Measurements from ENCODE around the gene CRIP1. TPM values are rescaled to one million over a fixed set of nuclear protein-coding genes. Genes with fewer than 3 reads are reported as not detected.

The CRIP1 gene
- polyA plus RNA-seq, 1 experiment, result 0.74 TPM

- TF ChIP-seq CTCF (IDR thresholded peaks at IDR 0.05; ENCODE audit: low read depth, low read length), result no peak
- ChIA-PET CTCF (interaction anchor here (1.9 to 7.4 kb wide), 2 partner anchors 9 to 17 kb away, joined by 8 to 37 read pairs; no protein-coding TSS in a partner anchor), POLR2A (interaction anchor here (1.6 kb wide), 1 partner anchor 8 kb away, joined by 5 read pairs; no protein-coding TSS in a partner anchor)
- no peak for DNase-seq (ENCODE audit: low read depth, low spot score)
- H3K4me3 ChIP-seq (ENCODE audit: low read depth, low read length), result no peak overlapping the region
- H3K9me3 ChIP-seq (ENCODE audit: control insufficient read depth, insufficient read depth, low read length), result no peaks in the 10 kb centered on the region; the same call in 1 of the 2 replicates
- no peaks in the 10 kb centered on the region for H3K27me3 ChIP-seq (ENCODE audit: control insufficient read depth, insufficient read depth, low read length)
- no peak overlapping the region for H3K27ac ChIP-seq (ENCODE audit: low read depth, low read length)
These were observed 14.1 kb upstream of the CRIP1 start for GRCh38 chr14:105472486-105472991.

- Histone ChIP-seq H3K27me3 (ENCODE audit: control insufficient read depth, insufficient read depth, low read length) (no peaks in the 10 kb centered on the region), H3K4me3 (ENCODE audit: low read depth, low read length) (no peak overlapping the region), H3K27ac (ENCODE audit: low read depth, low read length) (no peak overlapping the region), H3K9me3 (ENCODE audit: control insufficient read depth, insufficient read depth, low read length) (no peaks in the 10 kb centered on the region; the same call in 1 of the 2 replicates)
- POLR2A ChIA-PET, result interaction anchor here (0.6 kb wide), 1 partner anchor 24 kb away, joined by 5 read pairs; no protein-coding TSS in a partner anchor
- CTCF ChIA-PET, result interaction anchor here (7.4 kb wide), 1 partner anchor 8 kb away, joined by 37 read pairs; no protein-coding TSS in a partner anchor
- no peak for DNase-seq (ENCODE audit: low read depth, low spot score)
- no peak for TF ChIP-seq CTCF (IDR thresholded peaks at IDR 0.05; ENCODE audit: low read depth, low read length)
These were observed 13.5 kb upstream of the CRIP1 start for GRCh38 chr14:105473033-105473676.

GRCh38 chr14:105473677-105474482, 12.8 kb upstream of the CRIP1 start:
- Histone ChIP-seq H3K27me3 (ENCODE audit: control insufficient read depth, insufficient read depth, low read length) (no peaks in the 10 kb centered on the region), H3K27ac (ENCODE audit: low read depth, low read length) (no peak overlapping the region), H3K9me3 (ENCODE audit: control insufficient read depth, insufficient read depth, low read length) (no peaks in the 10 kb centered on the region; the same call in 1 of the 2 replicates), H3K4me3 (ENCODE audit: low read depth, low read length) (peak overlapping the region; percentile 63)
- TF ChIP-seq CTCF (IDR thresholded peaks at IDR 0.05; ENCODE audit: low read depth, low read length), result no peak
- DNase-seq (ENCODE audit: low read depth, low spot score), result peak; percentile 61
- ChIA-PET CTCF (interaction anchor here (7.4 kb wide), 1 partner anchor 8 kb away, joined by 37 read pairs; no protein-coding TSS in a partner anchor), POLR2A (interaction anchor here (0.6 kb wide), 1 partner anchor 25 kb away, joined by 5 read pairs; no protein-coding TSS in a partner anchor)

- POLR2A ChIA-PET, result no interaction called here
These were observed 12.0 kb upstream of the CRIP1 start, which contains the start of gene CRIP2 for GRCh38 chr14:105474483-105475268. Gene CRIP2 (plus strand): TSS chr14:105474821. CDS start chr14:105474863, 42 bp downstream.

More at GRCh38 chr14:105474483-105475268, 12.0 kb upstream of the CRIP1 start, which contains the start of gene CRIP2:
- Histone ChIP-seq H3K9me3 (ENCODE audit: control insufficient read depth, insufficient read depth, low read length) (no peaks in the 10 kb centered on the region; the same call in 1 of the 2 replicates), H3K4me3 (ENCODE audit: low read depth, low read length) (peak within 1 kb of the TSS; percentile 70), H3K27ac (ENCODE audit: low read depth, low read length) (no peak within 1 kb of the TSS), H3K27me3 (ENCODE audit: control insufficient read depth, insufficient read depth, low read length) (no peaks in the 10 kb centered on the region)
- CTCF ChIA-PET, result no interaction called here
- no peak for DNase-seq (ENCODE audit: low read depth, low spot score)
- TF ChIP-seq CTCF (IDR thresholded peaks at IDR 0.05; ENCODE audit: low read depth, low read length), result no peak
